H1 (cell line): ENCODE results near the gene CUL1.

Experiments
- ATF2 ChIP-seq: IDR thresholded peaks from 2 replicates; pipeline ENCODE4 v1.6.1; 2012; ENCODE audit warnings: low read length, inconsistent platforms
- BACH1 ChIP-seq: IDR thresholded peaks from 2 replicates; pipeline ENCODE4 v1.6.1; 2012; ENCODE audit warnings: low read length, improper control_type of control experiment
- CTCF ChIP-seq, 3 experiments: IDR thresholded peaks; 1 replicate in 2 of 3; 2 replicates in 1 of 3; pipeline versions ENCODE4 v1.5.1 to v1.6.1; 2011; ENCODE audit warnings: low read length in 3 of 3, mild to moderate bottlenecking in 3 of 3, inconsistent platforms in 2 of 3, low read depth in 1 of 3, moderate library complexity in 1 of 3; ENCODE audit not compliant: insufficient read depth in 1 of 3; ENCODE audit errors: control extremely low read depth in 1 of 3
- EZH2 ChIP-seq: fragments of 200-600 bp; sonication (generic); IDR thresholded peaks from 2 replicates; pipeline ENCODE4 v1.7.1; 2012; ENCODE audit warnings: low read depth, mild to moderate bottlenecking, moderate library complexity, low read length, inconsistent platforms; ENCODE audit not compliant: severe bottlenecking
- GABPA ChIP-seq: IDR thresholded peaks from 2 replicates; pipeline ENCODE4 v1.6.1; 2011; ENCODE audit warnings: mild to moderate bottlenecking, low read length, moderate library complexity, borderline replicate concordance; ENCODE audit not compliant: insufficient read depth
- MAX ChIP-seq: IDR thresholded peaks from 2 replicates; pipeline ENCODE4 v1.6.1; 2012; ENCODE audit warnings: inconsistent platforms
- NRF1 ChIP-seq: IDR thresholded peaks from 2 replicates; pipeline ENCODE4 v1.6.1; 2011; ENCODE audit warnings: mild to moderate bottlenecking, low read depth, low read length, improper control_type of control experiment
- PHF8 ChIP-seq: fragments of 200-600 bp; sonication (generic); conservative IDR thresholded peaks from 2 replicates; pipeline ENCODE4 v1.7.1; 2012; ENCODE audit warnings: low read depth, mild to moderate bottlenecking, inconsistent platforms, low read length, moderate library complexity
- POLR2A ChIP-seq, 2 experiments: IDR thresholded peaks; 1 replicate in 1 of 2; 2 replicates in 1 of 2; pipeline ENCODE4 v1.6.1; 2011; ENCODE audit warnings: low read depth in 2 of 2, low read length in 2 of 2, mild to moderate bottlenecking in 2 of 2; ENCODE audit errors: control extremely low read depth in 1 of 2
- POLR2AphosphoS5 ChIP-seq: IDR thresholded peaks from 2 replicates; pipeline ENCODE4 v1.6.1; 2011; ENCODE audit warnings: low read depth, low read length
- RAD21 ChIP-seq, 2 experiments: IDR thresholded peaks in 1 of 2; conservative IDR thresholded peaks in 1 of 2; 2 replicates each; pipeline ENCODE4 v1.6.1; 2011; ENCODE audit warnings: low read depth in 2 of 2, low read length in 2 of 2, improper control_type of control experiment in 1 of 2, inconsistent platforms in 1 of 2, mild to moderate bottlenecking in 1 of 2, moderate library complexity in 1 of 2
- RBBP5 ChIP-seq: IDR thresholded peaks from 2 replicates; pipeline ENCODE4 v1.7.1; 2012; ENCODE audit warnings: low read depth, mild to moderate bottlenecking, inconsistent platforms, low read length, moderate library complexity, borderline replicate concordance
- SIN3A ChIP-seq, 2 experiments: IDR thresholded peaks in 1 of 2; conservative IDR thresholded peaks in 1 of 2; 2 replicates each; pipeline ENCODE4 v1.6.1; 2011 to 2012; ENCODE audit warnings: low read length in 2 of 2, improper control_type of control experiment in 1 of 2, low read depth in 1 of 2, mild to moderate bottlenecking in 1 of 2
- USF2 ChIP-seq: IDR thresholded peaks from 2 replicates; pipeline ENCODE4 v1.6.1; 2011; ENCODE audit warnings: low read length, improper control_type of control experiment

GRCh38 chr7:148770004-148770403 is 71.3 kb downstream of the CUL1 start:
- TF ChIP-seq USF2 = no peak
- no peak for TF ChIP-seq MAX
- no peak for TF ChIP-seq CTCF (IDR thresholded peaks at IDR 0.05; ENCODE audit: control extremely low read depth in 1 of 3, insufficient read depth in 1 of 3, low read depth in 1 of 3, low read length in 3 of 3)
- no peak for TF ChIP-seq POLR2A (IDR thresholded peaks at IDR 0.05; ENCODE audit: control extremely low read depth in 1 of 2, low read depth in 2 of 2, low read length in 2 of 2)
- TF ChIP-seq POLR2AphosphoS5 = no peak
- no peak for TF ChIP-seq RAD21 (IDR thresholded peaks at IDR 0.05 in 1 of 2, conservative IDR thresholded peaks at IDR 0.05 in 1 of 2; ENCODE audit: low read depth in 2 of 2, low read length in 2 of 2)
- TF ChIP-seq BACH1 = no peak
- TF ChIP-seq GABPA = no peak
- no peak for TF ChIP-seq RBBP5
- no peak for TF ChIP-seq PHF8
- TF ChIP-seq NRF1 = no peak
- no peak for TF ChIP-seq EZH2
- TF ChIP-seq ATF2 = no peak
- no peak for TF ChIP-seq SIN3A (conservative IDR thresholded peaks at IDR 0.05 in 1 of 2, IDR thresholded peaks at IDR 0.05 in 1 of 2; ENCODE audit: low read depth in 1 of 2, low read length in 2 of 2)
